ENCODE results near the gene AGRN. TPM values are rescaled to one million over a fixed set of nuclear protein-coding genes. Genes with fewer than 3 reads are reported as not detected.

The AGRN gene
- total and polyA plus RNA-seq, 8 donors: 40.5 to 166 (median 71.4) TPM

- 45 to 54% methylated on average over 9 of the region's 9 CpGs for WGBS, 2 donors
- Histone ChIP-seq H3K36me3 (no peaks in the 10 kb centered on the region), H3K4me1 (peaks cover 0 to 7% (median 6%) of the 10 kb centered on the region in 3 donors), H3K27ac (no peak overlapping the region), H3K27me3 (no peaks in the 10 kb centered on the region), H3K9me3 (no peaks in the 10 kb centered on the region), H3K4me3 (no peak overlapping the region)
- TF ChIP-seq CTCF (IDR thresholded peaks at IDR 0.05): no peak
- ATAC-seq (no peak), FAIRE-seq (no peak), DNase-seq (peak; percentile 2 to 66 (median 28))
- intact Hi-C loops (cut with DNase I): no loop called here
Measured at GRCh38 chr1:1080951-1081310, 61.0 kb downstream of the AGRN start.

- Histone ChIP-seq H3K4me3 (no peak overlapping the region), H3K36me3 (no peaks in the 10 kb centered on the region), H3K4me1 (peaks cover 0 to 7% (median 6%) of the 10 kb centered on the region in 3 donors), H3K27ac (no peak overlapping the region), H3K9me3 (no peaks in the 10 kb centered on the region), H3K27me3 (no peaks in the 10 kb centered on the region)
- ATAC-seq: no peak
- 88 to 91% methylated on average over 52 of the region's 52 CpGs for WGBS, 2 donors
- DNase-seq: peak in 4 of 6 donors; percentile 20 to 70 (median 48)
- intact Hi-C loops (cut with DNase I): no loop called here
- no peak for TF ChIP-seq CTCF (IDR thresholded peaks at IDR 0.05)
- FAIRE-seq: no peak
Measured at GRCh38 chr1:1081311-1082238, 61.7 kb downstream of the AGRN start.

- Histone ChIP-seq H3K9me3 (no peaks in the 10 kb centered on the region), H3K27me3 (no peaks in the 10 kb centered on the region), H3K27ac (no peak overlapping the region), H3K4me1 (peaks cover 0 to 7% (median 6%) of the 10 kb centered on the region in 3 donors), H3K36me3 (no peaks in the 10 kb centered on the region), H3K4me3 (no peak overlapping the region)
- WGBS, 2 donors: 91 to 92% methylated on average over 27 of the region's 27 CpGs
- no peak for FAIRE-seq
- intact Hi-C loops (cut with DNase I): no loop called here
- peak in 4 of 6 donors; percentile 13 to 69 (median 48) for DNase-seq
- ATAC-seq: no peak
- TF ChIP-seq CTCF (IDR thresholded peaks at IDR 0.05): no peak
Measured at GRCh38 chr1:1082239-1082775, 62.4 kb downstream of the AGRN start.

- peak in 3 of 6 donors; percentile 17 to 69 (median 58) for DNase-seq
- Histone ChIP-seq H3K9me3 (no peaks in the 10 kb centered on the region), H3K27ac (no peak overlapping the region), H3K36me3 (no peaks in the 10 kb centered on the region), H3K4me3 (no peak overlapping the region), H3K27me3 (no peaks in the 10 kb centered on the region), H3K4me1 (peaks cover 0 to 7% (median 6%) of the 10 kb centered on the region in 3 donors)
- WGBS, 2 donors: 90 to 93% methylated on average over 35 to 40 of the region's 40 CpGs
- FAIRE-seq: no peak
- ATAC-seq: no peak
- intact Hi-C loops (cut with DNase I): no loop called here
- TF ChIP-seq CTCF (IDR thresholded peaks at IDR 0.05): no peak
Measured at GRCh38 chr1:1082776-1083415, 63.0 kb downstream of the AGRN start.

Measured in pancreas (tissue), 10 donors.